ENCODE results near the gene TNFRSF18.
A peak's percentile ranks its signal among the peaks of the same experiment; 100 is the strongest.
"Not testable (repeated sequence)": the region's sequence is repeated elsewhere in the genome, so short reads cannot be mapped to it uniquely, and the experiment has no call there.

TNFRSF18 gene

GRCh38 chr1:1206376-1206965 is at the start of gene TNFRSF18:
TNFRSF18 (minus strand) TSS chr1:1206592; CDS start chr1:1206571, 21 bp downstream.
- no peak for DNase-seq (ENCODE audit: low read depth)

- no peak for DNase-seq (ENCODE audit: low read depth)
Observed at GRCh38 chr1:1255611-1256010, 49.2 kb upstream of the TNFRSF18 start.

- DNase-seq (ENCODE audit: low read depth) = no peak
Observed at GRCh38 chr1:1255078-1255477, 48.7 kb upstream of the TNFRSF18 start.

- no peak for DNase-seq (ENCODE audit: low read depth)
Observed at GRCh38 chr1:1254667-1254998, 48.2 kb upstream of the TNFRSF18 start.

- no peak for DNase-seq (ENCODE audit: low read depth)
Observed at GRCh38 chr1:1253972-1254666, 47.7 kb upstream of the TNFRSF18 start.

GRCh38 chr1:1253314-1253713 is 46.9 kb upstream of the TNFRSF18 start:
- DNase-seq (ENCODE audit: low read depth) = no peak

GRCh38 chr1:1250786-1251284 is 44.4 kb upstream of the TNFRSF18 start:
- no peak for DNase-seq (ENCODE audit: low read depth)

GRCh38 chr1:1248009-1248913 is 41.9 kb upstream of the TNFRSF18 start:
- DNase-seq (ENCODE audit: low read depth) = not testable (repeated sequence)

GRCh38 chr1:1247341-1247913 is 41.0 kb upstream of the TNFRSF18 start:
- no peak for DNase-seq (ENCODE audit: low read depth)

- no peak for DNase-seq (ENCODE audit: low read depth)
Observed at GRCh38 chr1:1246577-1247340, 40.4 kb upstream of the TNFRSF18 start, which contains the start of gene C1QTNF12. C1QTNF12 (minus strand) TSS chr1:1246722; CDS start chr1:1246690, 32 bp downstream.

GRCh38 chr1:1245817-1246576 is 39.6 kb upstream of the TNFRSF18 start:
- no peak for DNase-seq (ENCODE audit: low read depth)

GRCh38 chr1:1245178-1245816 is 38.9 kb upstream of the TNFRSF18 start:
- DNase-seq (ENCODE audit: low read depth) = no peak

- DNase-seq (ENCODE audit: low read depth) = no peak
Observed at GRCh38 chr1:1244192-1244811, 37.9 kb upstream of the TNFRSF18 start.

- DNase-seq (ENCODE audit: low read depth) = no peak
Observed at GRCh38 chr1:1243807-1244191, 37.4 kb upstream of the TNFRSF18 start.

GRCh38 chr1:1243266-1243660 is 36.9 kb upstream of the TNFRSF18 start:
- DNase-seq (ENCODE audit: low read depth) = no peak

- DNase-seq (ENCODE audit: low read depth) = no peak
Observed at GRCh38 chr1:1242461-1243265, 36.3 kb upstream of the TNFRSF18 start.

- DNase-seq (ENCODE audit: low read depth) = no peak
Observed at GRCh38 chr1:1241588-1242219, 35.3 kb upstream of the TNFRSF18 start.

GRCh38 chr1:1240822-1241587 is 34.6 kb upstream of the TNFRSF18 start:
- DNase-seq (ENCODE audit: low read depth) = peak; percentile 20

All from ELR (cell line).